ENCODE data around the gene SIK3.

SIK3 gene

GRCh38 chr11:116840746-116841296 is 257.4 kb downstream of the SIK3 start:
- no peak overlapping the region for H3K4me3 ChIP-seq (ENCODE audit: control insufficient read depth, low read depth, low read length)
- TF ChIP-seq, protein P1, sequence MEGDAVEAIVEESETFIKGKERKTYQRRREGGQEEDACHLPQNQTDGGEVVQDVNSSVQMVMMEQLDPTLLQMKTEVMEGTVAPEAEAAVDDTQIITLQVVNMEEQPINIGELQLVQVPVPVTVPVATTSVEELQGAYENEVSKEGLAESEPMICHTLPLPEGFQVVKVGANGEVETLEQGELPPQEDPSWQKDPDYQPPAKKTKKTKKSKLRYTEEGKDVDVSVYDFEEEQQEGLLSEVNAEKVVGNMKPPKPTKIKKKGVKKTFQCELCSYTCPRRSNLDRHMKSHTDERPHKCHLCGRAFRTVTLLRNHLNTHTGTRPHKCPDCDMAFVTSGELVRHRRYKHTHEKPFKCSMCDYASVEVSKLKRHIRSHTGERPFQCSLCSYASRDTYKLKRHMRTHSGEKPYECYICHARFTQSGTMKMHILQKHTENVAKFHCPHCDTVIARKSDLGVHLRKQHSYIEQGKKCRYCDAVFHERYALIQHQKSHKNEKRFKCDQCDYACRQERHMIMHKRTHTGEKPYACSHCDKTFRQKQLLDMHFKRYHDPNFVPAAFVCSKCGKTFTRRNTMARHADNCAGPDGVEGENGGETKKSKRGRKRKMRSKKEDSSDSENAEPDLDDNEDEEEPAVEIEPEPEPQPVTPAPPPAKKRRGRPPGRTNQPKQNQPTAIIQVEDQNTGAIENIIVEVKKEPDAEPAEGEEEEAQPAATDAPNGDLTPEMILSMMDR (conservative IDR thresholded peaks at IDR 0.05; ENCODE audit: control insufficient read depth, insufficient read depth, low read depth, low read length): no peak
- DNase-seq (ENCODE audit: low read depth): no peak

- TF ChIP-seq, protein P1 (conservative IDR thresholded peaks at IDR 0.05; ENCODE audit: control insufficient read depth, insufficient read depth, low read depth, low read length): peak; percentile 25
- no peak overlapping the region for H3K4me3 ChIP-seq (ENCODE audit: control insufficient read depth, low read depth, low read length)
- DNase-seq (ENCODE audit: low read depth): peak; percentile 29
These were observed 257.9 kb downstream of the SIK3 start for GRCh38 chr11:116840224-116840745.

- no peak overlapping the region for H3K4me3 ChIP-seq (ENCODE audit: control insufficient read depth, low read depth, low read length)
- DNase-seq (ENCODE audit: low read depth): no peak
- TF ChIP-seq, protein P1 (conservative IDR thresholded peaks at IDR 0.05; ENCODE audit: control insufficient read depth, insufficient read depth, low read depth, low read length): no peak
These were observed 259.7 kb downstream of the SIK3 start for GRCh38 chr11:116838321-116839084.

DNA sequence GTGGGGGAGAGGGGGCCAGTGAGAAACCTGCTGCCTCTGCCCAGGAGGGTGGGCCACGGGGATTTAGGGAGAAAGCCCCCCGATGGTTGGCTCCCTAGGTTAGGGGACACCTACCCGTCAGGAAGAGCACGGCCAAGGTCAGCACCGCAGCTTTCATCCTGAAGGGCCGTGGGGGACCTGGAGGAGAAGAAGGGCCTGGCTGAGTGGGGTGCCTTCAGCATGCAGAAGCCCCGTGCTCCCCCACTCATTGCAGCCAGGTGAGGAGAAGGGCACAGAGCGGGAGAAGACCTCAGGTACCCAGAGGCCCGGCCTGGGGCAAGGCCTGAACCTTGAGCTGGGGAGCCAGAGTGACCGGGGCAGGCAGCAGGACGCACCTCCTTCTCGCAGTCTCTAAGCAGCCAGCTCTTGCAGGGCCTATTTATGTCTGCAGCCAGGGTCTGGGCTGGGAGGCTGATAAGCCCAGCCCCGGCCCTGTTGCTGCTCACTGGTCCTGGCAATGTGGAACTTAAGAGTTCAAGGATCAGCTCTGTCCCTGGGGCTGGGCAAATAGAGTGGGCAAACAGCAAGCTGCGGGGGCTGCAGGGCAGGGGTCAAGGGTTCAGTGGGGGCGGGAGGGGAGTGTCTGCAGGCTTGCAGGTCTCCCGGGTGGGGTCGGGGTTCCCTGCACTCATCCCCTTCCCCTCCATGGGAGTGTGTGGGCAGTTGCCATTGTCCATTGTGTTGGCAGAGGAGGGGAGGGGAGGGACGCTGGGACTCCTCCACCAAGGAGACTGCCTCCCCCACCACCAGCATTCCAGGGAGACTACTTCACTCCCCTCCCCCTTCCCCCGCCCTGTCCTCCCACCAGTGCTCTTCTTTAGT is 260.8 kb downstream of the SIK3 start, which contains the start of gene APOA1:
APOA1 (minus strand) TSS at position 392 of the 861 bp plus-strand sequence; CDS start at position 157, 235 bp downstream.
- no peak for DNase-seq (ENCODE audit: low read depth)
- TF ChIP-seq, protein P1 (conservative IDR thresholded peaks at IDR 0.05; ENCODE audit: control insufficient read depth, insufficient read depth, low read depth, low read length): no peak
- H3K4me3 ChIP-seq (ENCODE audit: control insufficient read depth, low read depth, low read length): no peak within 1 kb of the TSS

DNA sequence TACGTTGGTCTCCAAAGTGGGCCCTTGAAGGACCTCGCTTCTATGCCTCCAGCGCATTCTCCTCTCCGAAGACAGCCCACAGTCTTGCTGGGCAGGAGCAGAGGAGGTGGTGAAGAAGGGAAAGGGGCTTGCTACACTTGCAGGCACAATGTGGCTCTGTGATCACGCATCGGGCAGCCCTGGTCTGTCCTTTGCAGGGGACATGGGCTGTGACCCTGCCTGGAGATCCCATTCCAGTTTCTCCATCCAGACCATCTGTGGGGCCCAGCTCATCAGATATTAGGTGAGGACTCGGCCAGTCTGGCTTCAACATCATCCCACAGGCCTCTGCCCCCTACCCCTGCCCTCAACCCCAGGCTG is 261.6 kb downstream of the SIK3 start:
- no peak for DNase-seq (ENCODE audit: low read depth)
- H3K4me3 ChIP-seq (ENCODE audit: control insufficient read depth, low read depth, low read length): no peak overlapping the region
- TF ChIP-seq, protein P1 (conservative IDR thresholded peaks at IDR 0.05; ENCODE audit: control insufficient read depth, insufficient read depth, low read depth, low read length): no peak

DNA sequence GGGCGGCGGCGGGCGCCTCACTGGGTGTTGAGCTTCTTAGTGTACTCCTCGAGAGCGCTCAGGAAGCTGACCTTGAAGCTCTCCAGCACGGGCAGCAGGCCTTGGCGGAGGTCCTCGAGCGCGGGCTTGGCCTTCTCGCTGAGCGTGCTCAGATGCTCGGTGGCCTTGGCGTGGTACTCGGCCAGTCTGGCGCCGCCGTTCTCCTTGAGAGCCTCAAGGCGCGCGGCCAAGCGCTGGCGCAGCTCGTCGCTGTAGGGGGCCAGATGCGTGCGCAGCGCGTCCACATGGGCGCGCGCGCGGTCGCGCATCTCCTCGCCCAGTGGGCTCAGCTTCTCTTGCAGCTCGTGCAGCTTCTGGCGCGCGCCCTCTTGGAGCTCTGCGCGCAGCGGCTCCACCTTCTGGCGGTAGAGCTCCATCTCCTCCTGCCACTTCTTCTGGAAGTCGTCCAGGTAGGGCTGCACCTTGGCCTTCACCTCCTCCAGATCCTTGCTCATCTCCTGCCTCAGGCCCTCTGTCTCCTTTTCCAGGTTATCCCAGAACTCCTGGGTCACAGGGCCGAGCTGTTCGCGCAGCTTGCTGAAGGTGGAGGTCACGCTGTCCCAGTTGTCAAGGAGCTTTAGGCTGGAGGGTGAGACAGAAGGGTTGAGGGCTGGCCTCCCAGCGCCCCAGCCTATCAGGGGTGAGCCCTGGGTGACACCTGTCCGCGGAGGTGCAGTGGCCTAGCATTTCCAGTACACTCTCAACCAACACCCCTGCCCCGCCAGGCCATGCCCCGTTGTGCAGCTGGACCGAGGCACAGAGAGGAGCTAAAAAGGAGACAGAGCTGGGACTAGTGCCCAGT is 262.2 kb downstream of the SIK3 start:
- TF ChIP-seq, protein P1 (conservative IDR thresholded peaks at IDR 0.05; ENCODE audit: control insufficient read depth, insufficient read depth, low read depth, low read length): peak; percentile 64
- peak overlapping the region; percentile 27 for H3K4me3 ChIP-seq (ENCODE audit: control insufficient read depth, low read depth, low read length)
- DNase-seq (ENCODE audit: low read depth): peak; percentile 93
